DMS53 treated with DMSO at 0.1 percent for 48 hours (cell line): Measurements from ENCODE around the gene TEX14.
"Not testable (repeated sequence)": the region's sequence is repeated elsewhere in the genome, so short reads cannot be mapped to it uniquely, and the experiment has no call there.

Source experiments
- DNase-seq: peaks from one replicate; lab custom pipeline; 2025; ENCODE audit not compliant: unreplicated experiment; lab: John Stamatoyannopoulos, UW

The TEX14 gene

DNA sequence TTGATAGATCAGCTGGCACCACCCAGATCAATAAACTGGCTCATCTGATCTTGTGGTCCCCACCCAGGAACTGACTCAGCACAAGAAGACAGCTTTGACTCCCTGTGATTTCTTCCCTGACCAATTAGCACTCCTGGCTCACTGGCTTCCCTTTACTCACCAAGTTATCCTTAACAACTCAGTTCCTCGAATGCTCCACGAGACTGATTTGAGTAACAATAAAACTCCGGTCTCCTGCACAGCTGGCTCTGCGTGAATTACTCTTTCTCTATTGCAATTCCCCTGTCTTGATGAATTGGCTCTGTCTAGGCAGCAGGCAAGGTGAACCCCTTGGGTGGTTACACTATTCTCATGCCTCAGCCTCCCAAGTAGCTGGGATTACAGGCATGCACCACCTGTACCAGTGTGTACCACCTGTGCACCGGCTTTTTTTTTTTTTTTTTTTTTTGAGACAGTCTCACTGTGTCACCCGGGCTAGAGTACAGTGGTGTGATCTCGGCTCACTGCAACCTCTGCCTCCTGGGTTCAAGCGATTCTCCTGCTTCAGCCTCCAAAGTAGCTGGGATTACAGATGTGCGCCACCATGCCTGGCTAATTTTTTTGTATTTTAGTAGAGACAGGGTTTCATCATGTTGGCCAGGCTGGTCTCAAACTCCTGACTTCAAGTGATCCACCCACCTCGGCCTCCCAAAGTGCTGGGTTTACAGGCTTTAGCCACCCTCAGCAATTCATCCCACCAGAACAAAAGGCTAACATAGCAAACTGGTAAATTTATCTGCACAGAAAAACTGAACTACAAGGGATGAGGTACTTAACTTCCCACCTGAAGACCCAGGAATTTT lies 33.7 kb downstream of the TEX14 start:
- not testable (repeated sequence) for DNase-seq

DNA sequence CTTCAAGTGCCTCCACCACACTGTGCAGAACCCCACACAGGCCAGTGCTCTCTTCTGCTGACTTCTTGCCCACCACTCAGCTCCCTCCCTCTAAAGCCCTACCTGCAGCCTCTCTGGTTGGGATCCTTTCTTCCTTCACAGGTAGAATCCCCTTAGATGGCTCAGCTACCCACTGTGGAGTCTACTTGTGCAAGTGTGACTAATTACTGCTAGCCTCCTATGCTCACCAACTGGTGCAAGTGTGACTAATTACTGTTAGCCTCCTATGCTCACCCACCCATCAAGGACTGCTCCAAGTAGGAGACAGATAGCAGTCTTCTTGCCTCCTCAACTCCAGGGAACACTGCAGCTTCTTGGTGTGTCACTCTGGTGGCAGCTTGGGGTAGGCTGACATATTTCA lies 43.6 kb downstream of the TEX14 start:
- no peak for DNase-seq

DNA sequence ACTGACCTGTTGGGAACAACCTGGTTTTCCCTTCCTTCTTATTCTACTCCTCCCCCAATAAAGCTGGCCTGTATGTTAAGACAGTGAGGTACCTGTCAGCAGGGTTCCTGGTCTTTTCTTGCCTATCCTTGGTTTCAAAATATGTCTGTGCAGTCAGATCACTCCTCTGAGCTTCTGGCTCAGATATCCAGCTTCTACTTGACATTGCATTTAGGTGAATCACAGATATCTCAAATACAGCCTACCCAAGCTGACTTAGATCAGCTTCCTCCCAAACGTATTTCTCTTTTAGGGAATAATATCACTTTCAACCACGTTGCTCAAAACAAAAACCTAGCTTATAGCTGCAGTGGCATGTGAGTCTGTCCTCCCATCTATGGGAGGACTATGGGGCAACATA lies 48.7 kb downstream of the TEX14 start:
- no peak for DNase-seq

DNA sequence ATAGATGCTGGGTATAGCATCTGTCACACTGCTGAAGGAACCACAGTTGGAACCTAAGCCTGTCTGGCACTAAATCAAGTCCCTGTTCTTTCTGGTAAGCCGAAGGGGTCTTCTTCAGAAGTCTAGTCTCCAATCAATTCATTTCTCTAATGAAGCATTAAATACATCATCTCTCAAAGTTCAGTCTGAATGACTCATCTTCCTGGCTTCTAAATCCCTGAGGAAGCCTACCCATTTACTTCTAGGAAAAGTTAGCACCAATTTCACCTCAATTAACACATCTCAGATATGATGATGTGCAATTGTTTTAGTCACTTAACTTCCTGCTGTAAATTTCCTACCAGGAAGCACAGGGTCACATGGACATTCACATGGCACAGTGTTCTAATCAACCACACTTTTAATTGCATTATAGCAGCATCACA lies 49.9 kb downstream of the TEX14 start:
- no peak for DNase-seq

DNA sequence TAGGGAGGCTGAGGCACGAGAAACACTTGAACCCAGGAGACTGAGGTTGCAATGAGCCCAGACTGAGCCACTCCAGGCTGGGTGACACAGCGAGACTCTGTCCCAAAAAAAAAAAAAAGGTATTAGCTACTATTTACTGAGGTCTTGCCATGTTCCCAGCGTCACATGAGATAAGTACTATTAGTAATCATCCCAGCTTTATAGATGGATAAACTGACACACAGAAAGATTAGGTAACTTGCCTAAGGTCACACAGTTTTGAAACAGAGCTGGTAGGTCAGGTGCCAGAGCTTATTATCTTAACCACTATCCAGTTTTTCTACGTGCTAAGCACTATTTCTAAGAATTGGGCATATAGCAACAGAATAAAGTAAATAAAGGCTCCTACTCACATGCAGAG lies 51.6 kb downstream of the TEX14 start:
- DNase-seq = no peak

DNA sequence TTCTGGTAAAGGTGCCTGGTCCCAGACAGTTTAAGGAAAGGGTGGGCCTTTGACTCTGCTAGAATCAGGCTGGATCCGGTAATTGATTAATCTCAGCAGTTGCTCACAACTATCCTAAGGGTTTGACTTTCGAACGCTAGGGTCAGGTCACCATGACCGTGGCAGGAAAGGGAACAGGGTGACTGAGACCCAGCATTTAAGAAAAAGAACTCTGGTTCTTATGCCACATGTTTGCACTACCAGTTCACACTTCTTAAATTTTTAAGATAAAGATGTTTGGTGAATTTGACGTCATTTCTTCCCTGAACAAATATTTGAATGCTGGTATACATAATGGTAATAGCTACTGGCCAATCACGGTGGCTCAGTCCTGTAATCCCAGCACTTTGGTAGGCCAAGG lies 52.2 kb downstream of the TEX14 start:
- no peak for DNase-seq

DNA sequence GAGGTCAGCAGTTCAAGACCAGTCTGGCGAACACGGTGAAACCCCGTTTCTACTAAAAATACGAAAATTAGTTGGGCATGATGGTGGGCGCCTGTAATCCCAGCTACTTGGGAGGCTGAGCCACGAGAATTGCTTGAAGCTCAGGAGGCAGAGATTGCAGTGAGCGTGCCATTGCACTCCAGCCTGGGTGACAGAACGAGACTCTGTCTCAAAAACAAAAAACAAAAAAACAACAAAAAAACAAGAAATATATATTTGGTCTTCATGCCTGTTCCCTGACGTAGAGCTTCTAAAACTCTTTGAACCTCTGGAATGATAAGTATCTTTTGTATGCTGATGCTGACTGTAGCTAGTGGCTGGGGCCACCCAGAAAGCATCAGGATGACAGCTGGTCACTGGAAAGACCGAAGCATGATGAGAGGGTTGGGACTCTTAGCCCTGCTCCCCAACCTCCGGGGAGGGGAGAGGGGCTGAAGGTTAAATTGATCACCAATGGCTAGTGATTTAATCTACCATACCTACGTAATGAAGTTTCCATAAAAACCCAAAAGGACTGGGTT lies 54.8 kb downstream of the TEX14 start:
- no peak for DNase-seq

DNA sequence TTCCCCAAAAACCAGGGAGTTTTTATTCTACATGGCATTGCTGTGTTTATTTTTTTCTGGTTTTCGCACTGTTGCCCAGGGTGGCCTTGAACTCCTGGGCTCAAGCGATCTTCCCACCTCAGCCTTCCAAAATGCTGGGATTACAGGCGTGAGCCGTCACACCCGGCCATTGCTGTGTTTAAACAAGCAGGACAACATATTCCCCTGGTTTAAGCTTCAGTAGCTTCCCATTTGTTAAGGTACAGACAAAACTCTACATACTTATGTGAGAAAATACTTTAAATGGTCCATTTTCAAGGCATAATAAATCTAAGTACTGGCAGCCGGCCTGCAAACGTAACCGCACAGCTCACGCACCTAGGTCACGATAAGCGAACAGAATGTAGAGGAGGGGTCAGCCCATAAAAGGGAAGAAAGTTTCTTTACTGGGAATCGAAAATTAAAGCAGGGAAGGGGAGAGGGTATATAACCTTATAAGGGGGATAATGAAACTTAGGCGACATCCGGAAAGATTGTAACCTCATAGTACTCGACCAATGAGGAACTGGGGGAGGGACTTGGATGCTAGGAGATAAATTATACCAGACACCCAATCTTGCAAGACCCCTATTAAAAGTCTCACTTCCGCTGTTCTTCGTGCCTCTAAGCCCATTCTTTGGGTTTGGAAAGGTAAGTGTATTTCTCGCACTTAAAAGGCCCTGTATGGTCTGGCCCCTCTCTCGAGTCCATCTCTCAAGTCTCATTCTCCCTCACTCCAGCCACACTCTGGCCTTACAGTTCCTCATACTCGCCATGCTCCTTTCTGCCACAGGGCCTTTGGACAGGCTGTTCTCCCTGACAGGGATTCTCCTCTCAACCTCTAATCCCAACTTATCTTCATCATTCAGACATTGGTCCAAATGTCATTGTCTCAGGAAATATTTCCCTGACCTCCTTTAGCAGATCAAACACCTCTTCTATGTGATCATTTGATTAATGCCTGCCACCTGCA lies 59.2 kb downstream of the TEX14 start:
- no peak for DNase-seq

DNA sequence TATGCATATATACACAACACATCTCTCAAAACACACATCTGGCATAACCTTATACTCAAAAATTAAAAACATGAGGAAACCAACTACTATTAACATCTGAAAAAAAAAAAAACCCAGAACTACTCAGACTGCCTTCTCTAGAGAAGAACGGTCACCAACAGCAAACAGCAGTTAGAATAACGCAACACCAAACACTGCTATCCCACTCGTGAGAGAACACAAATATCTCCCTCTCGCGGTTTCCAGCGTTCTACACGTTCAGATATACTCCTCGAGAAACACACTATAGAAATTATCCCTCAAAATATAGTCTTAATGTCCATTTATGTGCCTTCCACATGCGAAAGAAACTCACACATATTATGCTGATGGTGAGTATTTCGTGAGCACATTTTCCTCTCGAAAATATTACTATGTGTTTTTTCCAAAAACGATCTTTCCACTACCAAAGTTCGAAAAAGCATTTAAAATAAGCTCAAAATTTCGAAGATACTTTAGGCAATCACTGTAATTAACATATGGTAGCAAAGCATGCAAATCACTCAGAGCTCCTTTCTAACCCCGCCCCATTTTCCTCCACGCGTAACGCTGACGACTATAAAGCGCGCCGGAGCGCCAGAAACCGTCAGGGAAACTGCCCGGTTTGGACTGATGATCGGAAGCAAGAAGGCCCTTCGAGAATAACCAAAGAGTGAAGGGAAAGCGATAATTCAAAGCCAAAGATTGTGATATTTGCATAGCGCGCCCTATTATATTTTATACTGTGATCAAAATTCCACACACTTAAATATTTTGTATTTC lies 60.1 kb downstream of the TEX14 start:
- DNase-seq = peak; percentile 59

DNA sequence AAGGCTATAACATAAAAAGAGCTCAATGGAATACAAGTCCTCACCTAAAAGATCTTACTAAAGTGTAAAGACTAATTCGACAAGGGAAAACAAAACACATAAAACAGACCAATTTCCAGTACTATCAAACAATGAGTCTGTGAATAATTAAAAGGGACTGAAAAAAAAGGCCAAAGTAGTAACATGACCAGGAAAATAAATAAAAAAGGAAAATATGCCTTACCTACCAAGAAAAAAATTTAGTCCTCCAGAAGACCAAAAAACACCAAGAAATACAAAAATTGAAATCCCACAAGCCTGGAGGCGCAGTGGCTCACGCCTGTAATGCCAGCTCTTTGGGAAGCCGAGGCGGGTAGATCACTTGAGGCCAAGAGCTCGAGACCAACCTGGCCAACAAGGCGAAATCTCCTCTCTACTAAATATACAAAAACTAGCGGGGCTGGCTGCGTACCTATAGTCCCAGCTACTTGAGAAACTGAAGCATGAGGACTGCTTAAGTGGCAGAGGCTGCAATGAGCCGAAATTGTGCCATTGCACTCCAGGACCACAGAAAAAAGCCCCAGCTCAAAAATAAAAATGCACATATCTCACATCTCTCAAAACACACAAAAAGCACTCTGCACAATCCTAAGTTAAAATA lies 60.8 kb downstream of the TEX14 start:
- DNase-seq = no peak

DNA sequence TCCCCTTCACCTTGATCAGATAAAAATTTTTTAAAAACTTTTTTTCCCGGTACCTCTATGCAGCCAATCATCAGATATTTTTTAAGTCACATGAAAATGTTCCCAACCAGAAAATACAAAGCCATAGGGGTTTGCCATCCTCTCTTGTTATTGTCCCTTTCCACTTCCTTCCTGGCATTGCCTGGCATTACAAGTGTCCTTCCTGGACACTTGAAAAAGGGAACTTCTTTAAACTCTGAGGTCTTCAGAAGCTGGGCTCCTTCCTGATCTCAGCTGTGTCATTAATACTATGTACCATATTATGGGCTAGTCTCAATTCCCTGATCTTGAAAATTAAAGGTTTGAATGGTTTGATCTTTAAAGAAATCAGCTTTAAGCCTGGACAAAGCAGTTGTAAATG lies 64.9 kb downstream of the TEX14 start:
- DNase-seq = no peak

DNA sequence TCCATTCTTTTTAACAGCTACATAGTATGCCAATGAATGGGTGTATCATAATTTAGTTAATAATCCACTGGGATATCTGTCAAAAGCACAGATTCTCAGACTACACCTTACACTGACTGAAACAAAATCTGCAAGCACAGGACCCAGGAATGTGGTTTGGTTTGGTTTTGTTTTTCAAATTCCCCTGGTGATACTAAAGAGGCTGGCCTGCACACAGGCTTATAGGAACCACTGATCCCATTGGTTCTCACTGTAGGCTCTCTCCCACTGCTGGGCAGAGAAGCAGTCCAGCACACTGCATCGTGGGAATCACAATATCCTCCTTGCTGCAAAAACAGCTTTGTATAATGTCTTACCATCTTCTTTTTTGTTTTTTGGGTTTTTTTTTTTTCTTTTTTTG lies 67.1 kb downstream of the TEX14 start:
- DNase-seq = no peak

DNA sequence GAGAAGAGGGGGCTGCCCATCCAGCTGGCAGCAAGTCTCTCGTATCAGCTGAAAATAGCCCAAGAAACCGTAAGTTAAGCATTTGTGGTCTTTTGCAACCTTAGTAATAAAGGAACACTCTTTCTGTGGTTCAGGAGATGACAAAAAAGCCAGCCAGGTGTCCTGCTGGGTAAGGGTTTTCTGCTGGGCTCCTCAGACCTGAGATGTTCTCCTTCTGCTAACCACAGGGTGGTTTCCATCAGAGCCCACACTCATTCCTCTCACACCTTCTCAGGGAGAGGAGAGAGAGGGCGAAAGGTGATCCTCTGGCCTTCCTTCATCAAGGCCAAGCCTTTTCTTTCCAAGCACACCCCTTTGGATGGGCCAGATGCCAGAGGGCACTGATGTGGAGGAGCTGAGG lies 70.7 kb downstream of the TEX14 start:
- DNase-seq = no peak

DNA sequence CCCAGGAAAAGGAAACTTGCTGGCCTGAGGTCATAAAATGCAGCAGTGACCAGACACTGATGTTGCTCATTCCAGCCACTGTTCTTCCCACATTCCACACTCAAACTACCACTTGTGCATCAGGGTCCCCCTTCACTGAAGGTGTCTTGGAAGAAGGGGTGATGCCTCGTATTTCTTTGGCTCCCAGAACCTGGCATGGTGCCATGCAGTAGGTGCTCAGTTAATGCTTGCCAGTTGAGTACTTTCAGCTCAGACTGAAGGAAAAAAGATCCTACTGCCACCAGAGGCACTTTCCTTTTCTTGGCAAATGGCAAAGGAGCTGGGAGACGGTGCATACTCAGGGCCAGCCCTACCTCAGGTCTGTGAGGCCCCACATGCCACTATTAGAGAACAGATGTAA lies 73.5 kb downstream of the TEX14 start:
- no peak for DNase-seq

DNA sequence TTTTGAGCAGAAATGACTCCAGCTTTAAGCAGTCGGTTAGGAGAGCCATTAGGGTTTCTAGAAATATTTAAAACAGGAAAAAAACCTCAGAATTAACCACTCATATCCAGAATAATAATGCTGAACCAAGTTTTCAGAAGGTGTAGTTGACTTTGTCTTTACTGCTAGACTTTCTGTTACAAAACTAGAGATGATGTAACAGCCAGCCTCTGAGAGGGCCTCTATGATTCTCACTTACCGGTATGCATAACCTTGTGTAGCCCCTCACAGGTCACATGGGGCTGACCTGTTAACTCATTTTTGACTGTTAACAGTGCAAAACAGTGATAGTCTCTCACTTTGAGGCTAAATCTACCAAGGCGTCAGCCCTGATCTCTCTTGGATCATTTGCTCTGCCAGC lies 74.3 kb downstream of the TEX14 start:
- DNase-seq = no peak

DNA sequence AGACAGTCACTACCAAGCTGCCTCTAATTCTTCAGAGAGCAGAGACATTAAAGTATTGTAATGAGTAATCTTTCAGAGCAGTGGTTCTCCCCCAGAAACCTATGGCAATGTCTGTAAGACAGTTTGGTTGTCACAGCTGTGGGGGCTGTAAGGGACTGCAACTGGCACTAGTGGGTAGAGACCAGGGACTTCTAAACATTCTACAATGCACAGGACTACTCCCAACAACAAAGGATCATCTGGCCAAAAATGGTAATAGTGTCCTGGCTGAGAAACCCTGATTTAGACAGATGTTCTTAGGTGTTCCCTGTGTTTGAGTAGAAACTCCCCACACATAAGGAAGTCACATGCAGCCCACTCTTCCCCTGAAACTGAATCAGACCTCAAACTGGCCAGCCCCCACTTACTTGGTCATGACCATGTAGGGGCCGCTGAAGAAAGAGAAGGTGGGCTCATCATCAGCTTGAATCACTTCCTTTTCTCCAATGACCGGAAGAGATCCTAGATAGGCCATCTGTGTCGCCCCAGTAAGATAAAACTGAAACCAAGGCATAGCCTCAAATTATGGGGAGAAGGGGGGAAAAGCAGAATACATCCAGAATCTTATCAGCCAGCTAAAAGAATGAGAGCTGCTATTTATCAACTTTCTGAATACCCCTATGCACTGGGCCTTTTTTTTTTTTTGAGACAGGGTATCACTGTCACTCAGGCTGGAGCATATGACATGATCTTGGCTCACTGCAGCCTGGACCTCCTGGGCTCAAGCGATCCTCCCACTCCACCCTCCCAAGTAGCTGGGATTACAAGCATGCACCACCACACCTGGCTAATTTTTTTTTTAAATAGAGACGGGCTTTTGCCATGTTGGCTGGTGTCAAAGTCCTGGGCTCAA lies 75.8 kb downstream of the TEX14 start:
- DNase-seq = no peak

DNA sequence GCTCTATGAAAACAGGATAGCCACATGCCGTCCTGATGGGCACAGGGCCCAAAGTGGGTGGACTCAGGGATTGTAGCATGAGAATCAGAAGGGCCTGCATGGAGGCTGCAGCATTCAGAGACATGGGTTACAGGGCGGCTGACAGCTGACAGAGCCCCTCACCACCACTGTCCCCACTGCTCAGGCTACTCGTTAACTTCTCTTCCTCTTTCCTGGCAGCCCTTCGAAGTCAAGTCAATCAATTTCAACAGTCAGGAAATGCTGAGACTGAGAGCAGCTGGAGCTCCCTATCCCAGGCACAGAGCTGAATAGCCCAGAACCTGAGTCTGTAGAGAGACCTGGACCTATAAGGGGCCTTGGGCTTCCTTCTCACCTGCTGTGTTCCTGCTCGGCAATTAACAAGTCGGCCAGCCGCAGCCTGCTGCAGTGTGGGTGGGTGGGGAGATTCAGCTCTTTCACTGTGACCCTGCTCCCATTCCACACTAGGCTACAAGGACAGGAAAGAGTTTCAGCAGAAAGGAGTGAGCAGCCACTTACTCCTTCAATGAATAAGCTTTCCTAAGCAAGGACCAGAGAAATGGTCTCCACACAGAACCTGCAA lies 76.9 kb downstream of the TEX14 start:
- DNase-seq = no peak

DNA sequence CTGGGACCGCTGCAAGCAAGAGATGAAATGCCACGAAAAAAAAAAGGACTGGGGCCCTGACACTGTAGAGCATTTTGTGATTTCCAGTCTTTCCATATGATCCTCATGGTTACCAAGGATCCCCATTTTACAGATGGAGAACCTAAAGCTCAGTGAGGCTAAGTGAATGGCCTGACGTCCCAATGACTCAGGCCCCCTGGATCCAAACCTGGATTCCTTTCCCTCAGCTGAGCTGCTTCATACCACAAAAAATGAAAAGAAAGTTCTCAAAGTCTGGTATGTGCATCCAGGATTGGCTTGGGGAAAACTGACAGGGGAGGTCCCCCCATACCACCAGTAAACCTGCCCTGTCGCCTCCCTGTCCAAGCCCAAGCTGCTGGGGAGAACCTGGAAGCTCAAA lies 80.5 kb downstream of the TEX14 start:
- no peak for DNase-seq

DNA sequence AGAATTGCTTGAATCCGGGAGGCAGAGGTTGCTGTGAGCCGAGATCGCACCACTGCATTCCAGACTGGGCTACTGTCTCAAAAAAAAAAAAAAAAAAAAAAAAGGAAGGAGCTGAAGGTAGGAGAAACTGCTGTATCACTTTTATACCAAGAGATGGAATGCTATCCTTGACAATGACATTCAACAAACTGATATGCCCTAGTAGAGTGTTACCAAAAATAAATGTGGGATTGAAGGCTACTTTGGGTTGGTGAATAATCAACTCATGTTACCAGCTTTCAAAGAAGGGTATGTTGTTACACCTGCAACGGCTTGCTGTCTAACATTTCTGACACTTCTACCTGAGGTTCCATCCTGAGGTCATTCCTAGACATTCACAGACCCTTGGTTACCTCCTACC lies 84.9 kb downstream of the TEX14 start:
- no peak for DNase-seq
